Kidney epithelial cell (primary cell): ENCODE measurements around the gene IP6K3. TPM values are rescaled to one million over a fixed set of nuclear protein-coding genes. Genes with fewer than 3 reads are reported as not detected.

Experiments
- DNase-seq: peaks from one replicate; pipeline ENCODE4 v3.0.0-alpha.2; 2010; ENCODE audit warnings: low read depth
- H3K27me3 ChIP-seq: 2 replicates; pipeline ENCODE4 v1.6.0; 2011; ENCODE audit warnings: low read length; ENCODE audit not compliant: control insufficient read depth, insufficient read depth
- H3K36me3 ChIP-seq: 2 replicates; pipeline ENCODE4 v1.5.1; 2011; ENCODE audit warnings: low read length; ENCODE audit not compliant: control insufficient read depth, insufficient read depth
- H3K4me3 ChIP-seq: 2 replicates; pipeline ENCODE4 v1.5.1; 2011; ENCODE audit warnings: low read depth, mild to moderate bottlenecking, control low read depth, low read length
- CTCF ChIP-seq: IDR thresholded peaks from 2 replicates; pipeline ENCODE4 v1.5.1; 2011; ENCODE audit warnings: mild to moderate bottlenecking, moderate library complexity, low read length, control low read depth, inconsistent platforms; ENCODE audit not compliant: insufficient read depth, poor library complexity, severe bottlenecking
- total RNA-seq: library from RNA; depleted of rRNA; stranded (reverse); fragments of >200 nt; gene quantifications from 2 replicates; pipeline ENCODE4 v1.2.3, GENCODE V29; 2015

Gene IP6K3
- total RNA-seq, 1 donor from 2014 or later = 0.29 TPM

- no peak for DNase-seq
- no peak overlapping the region for H3K4me3 ChIP-seq
- H3K36me3 ChIP-seq = peaks cover 18% of the 10 kb centered on the region
- H3K27me3 ChIP-seq = no peaks in the 10 kb centered on the region
- no peak for TF ChIP-seq CTCF
Measured at GRCh38 chr6:33695451-33695887, 51.2 kb downstream of the IP6K3 start.

GRCh38 chr6:33694977-33695376 lies 51.7 kb downstream of the IP6K3 start:
- DNase-seq = no peak
- no peaks in the 10 kb centered on the region for H3K27me3 ChIP-seq
- H3K4me3 ChIP-seq = no peak overlapping the region
- H3K36me3 ChIP-seq = peaks cover 16% of the 10 kb centered on the region
- no peak for TF ChIP-seq CTCF

GRCh38 chr6:33694401-33694931 lies 52.2 kb downstream of the IP6K3 start:
- peaks cover 16% of the 10 kb centered on the region for H3K36me3 ChIP-seq
- no peak overlapping the region for H3K4me3 ChIP-seq
- no peak for DNase-seq
- no peaks in the 10 kb centered on the region for H3K27me3 ChIP-seq
- TF ChIP-seq CTCF = no peak

- TF ChIP-seq CTCF = no peak
- Histone ChIP-seq H3K36me3 (peaks cover 17% of the 10 kb centered on the region), H3K27me3 (no peaks in the 10 kb centered on the region), H3K4me3 (no peak overlapping the region)
- DNase-seq = no peak
Measured at GRCh38 chr6:33693186-33694105, 53.3 kb downstream of the IP6K3 start.

- DNase-seq = no peak
- no peak for TF ChIP-seq CTCF
- Histone ChIP-seq H3K4me3 (no peak overlapping the region), H3K36me3 (peaks cover 15% of the 10 kb centered on the region), H3K27me3 (no peaks in the 10 kb centered on the region)
Measured at GRCh38 chr6:33692760-33693158, 53.9 kb downstream of the IP6K3 start.
